Renal pelvis (tissue), 4 donors: ENCODE measurements around the gene PTPRQ. TPM values are rescaled to one million over a fixed set of nuclear protein-coding genes. Genes with fewer than 3 reads are reported as not detected.

Source experiments
- DNase-seq: peaks from one replicate; pipeline ENCODE4 v3.0.0-alpha.2; 2013
- polyA plus RNA-seq, 3 donors: library from polyadenylated mRNA; unstranded; fragments of 120-200 nt; gene quantifications; one replicate each; pipeline ENCODE4 v1.2.1, GENCODE V29; 2013; ENCODE audit not compliant: insufficient read length in 3 of 3

Gene PTPRQ
- polyA plus RNA-seq, 3 donors, result 17.3 to 36.6 (median 26.1) TPM

- DNase-seq, result no peak
Observed at GRCh38 chr12:80702889-80703805, 259.1 kb downstream of the PTPRQ start.

- DNase-seq, result no peak
Observed at GRCh38 chr12:80704420-80704819, 260.4 kb downstream of the PTPRQ start.

GRCh38 chr12:80707126-80707829, 263.2 kb downstream of the PTPRQ start, which contains the start of gene MYF6:
Gene MYF6 (plus strand): TSS chr12:80707634. CDS start chr12:80707720, 86 bp downstream.
- DNase-seq, result no peak

DNA sequence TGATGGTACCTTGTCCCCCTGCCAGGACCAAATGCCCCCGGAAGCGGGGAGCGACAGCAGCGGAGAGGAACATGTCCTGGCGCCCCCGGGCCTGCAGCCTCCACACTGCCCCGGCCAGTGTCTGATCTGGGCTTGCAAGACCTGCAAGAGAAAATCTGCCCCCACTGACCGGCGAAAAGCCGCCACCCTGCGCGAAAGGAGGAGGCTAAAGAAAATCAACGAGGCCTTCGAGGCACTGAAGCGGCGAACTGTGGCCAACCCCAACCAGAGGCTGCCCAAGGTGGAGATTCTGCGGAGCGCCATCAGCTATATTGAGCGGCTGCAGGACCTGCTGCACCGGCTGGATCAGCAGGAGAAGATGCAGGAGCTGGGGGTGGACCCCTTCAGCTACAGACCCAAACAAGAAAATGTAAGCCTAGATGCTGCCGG, 263.8 kb downstream of the PTPRQ start:
- no peak for DNase-seq

DNA sequence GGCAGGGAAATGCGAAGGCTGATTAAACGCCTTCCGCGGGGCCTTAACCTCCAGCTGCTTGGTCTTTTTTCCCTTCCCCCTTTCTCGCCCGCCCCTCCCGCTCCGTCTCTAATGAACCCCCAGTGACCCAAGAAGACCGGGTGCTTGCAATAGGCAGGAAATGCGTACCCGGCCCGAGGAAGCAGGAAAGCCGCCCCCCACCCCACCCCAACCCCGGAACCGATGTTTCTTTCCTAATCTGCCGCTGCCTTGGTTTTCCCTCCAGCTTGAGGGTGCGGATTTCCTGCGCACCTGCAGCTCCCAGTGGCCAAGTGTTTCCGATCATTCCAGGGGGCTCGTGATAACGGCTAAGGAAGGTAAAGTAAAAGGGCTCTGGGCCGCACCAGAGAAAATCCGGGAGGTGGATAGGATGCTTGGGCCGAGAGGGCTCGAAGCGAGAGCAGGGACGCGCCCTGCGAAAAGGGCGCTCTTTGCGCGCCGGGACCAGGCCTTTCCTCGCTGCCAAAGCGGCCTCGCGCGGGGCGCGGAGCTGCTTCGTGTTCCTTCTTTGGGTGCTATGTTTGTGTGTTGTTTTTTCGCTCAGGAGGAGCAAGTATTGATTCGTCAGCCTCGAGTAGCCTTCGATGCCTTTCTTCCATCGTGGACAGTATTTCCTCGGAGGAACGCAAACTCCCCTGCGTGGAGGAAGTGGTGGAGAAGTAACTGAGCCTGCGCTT, 264.4 kb downstream of the PTPRQ start:
- DNase-seq, result no peak

DNA sequence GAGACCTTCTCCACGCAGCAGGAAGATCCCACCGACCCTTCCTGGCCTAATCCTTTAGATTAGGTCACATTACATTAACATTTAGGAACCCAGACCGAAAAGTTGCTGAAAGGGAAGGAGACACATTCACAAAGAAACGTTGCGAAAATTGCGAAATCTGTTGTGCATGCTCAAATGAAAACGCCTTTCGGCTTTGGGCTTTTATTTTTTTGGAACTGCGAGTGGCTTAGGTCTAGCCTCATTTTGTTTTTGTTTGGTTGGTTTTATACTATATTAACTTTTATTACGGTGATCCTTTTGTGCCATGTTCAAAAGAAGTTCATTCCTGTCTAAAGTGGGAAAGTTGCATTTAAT, 264.9 kb downstream of the PTPRQ start:
- DNase-seq, result no peak

- DNase-seq, result no peak
Observed at GRCh38 chr12:80709811-80710726, 266.0 kb downstream of the PTPRQ start.

DNA sequence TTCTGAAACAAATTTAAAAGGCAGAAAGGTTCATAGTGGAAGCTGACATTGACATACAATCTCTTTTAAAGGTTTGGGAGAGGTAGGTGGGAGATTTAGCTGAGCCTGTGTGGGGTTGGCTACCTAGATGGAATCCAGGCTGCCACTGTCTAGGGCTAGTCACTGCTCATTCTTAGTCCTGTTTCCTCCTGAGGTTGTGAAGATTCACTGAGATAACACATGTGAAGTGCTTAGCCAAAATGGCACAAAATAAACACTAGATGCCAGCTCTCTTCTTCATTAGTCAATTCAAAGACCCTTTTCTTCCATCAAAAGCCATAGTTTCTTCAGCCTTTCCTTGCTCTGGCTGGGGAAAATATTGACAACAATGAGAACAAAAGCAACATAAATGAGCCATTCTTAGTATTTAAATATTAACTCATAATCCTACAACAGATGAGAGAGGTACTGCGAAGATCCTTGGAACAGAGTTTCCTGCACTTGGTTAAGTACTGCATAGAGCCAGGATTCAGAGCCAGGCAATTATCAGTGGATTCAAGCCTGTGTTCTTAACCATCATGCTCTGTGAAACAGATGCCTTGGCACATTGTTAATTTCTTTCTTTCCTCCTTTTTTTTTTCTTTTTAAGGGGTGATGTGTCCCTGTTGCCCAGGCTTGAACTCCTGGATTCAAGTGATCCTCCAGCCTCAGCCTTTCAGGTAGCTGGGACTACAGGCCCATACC, 266.9 kb downstream of the PTPRQ start:
- DNase-seq, result no peak

DNA sequence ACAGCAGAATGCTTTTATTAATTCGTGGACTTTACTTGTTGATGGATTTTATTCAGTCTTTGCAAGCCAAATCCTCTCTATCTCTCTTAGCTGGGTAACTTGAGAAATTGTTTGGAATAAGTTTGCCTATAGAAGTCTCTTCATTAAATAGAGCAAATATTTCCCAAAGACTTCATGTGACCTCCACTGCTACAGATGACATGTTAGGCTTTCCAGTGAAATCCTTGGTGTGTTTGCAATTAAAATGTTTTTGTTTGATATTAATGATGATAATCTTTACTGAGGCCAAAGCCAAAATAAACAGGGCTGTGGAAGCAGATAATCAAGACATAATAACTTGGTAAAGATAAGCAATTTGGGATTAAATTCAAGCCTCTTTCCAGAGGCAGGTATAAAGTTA, 267.8 kb downstream of the PTPRQ start:
- DNase-seq, result no peak

DNA sequence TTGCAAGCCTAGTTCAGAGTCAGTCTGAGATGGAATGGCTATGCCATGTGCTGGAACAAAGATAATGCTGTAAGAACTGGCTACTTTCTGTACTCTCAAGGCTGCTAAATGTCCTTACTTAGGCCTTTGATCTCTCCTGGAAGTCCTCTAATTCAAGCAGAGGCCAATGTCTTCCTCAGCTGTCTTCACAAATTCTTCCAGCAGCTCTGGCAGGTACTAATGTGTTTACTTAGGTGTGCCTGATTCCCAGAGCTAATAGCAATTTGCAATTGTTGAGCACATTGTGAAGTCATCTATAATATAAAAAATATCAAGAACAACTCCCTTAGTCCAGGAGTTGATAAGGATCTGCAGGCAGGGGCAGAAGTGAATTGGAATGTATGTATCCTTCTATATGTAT, 268.8 kb downstream of the PTPRQ start:
- no peak for DNase-seq

- no peak for DNase-seq
Observed at GRCh38 chr12:80713419-80713818, 269.4 kb downstream of the PTPRQ start.

- DNase-seq, result no peak
Observed at GRCh38 chr12:80714055-80714454, 270.0 kb downstream of the PTPRQ start.

DNA sequence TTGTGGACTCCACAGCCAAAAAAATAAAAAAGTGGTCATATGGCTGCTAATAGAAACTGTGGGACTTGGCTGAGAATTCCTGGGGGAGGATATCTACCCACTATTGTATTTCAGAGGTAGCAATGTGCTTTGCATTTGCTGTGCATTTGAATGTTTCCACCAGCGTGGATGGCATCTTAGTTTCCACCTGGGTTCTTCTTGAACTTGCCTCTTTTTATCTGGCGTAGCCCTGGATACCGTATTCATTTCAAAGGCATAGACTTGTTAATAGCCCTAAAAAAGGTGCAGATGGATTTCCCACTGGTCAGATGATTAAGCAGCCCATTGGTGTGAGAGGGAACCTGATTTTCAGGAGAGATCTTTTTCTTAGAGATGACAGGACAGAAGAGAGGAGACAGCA, 270.8 kb downstream of the PTPRQ start:
- DNase-seq, result no peak

- DNase-seq, result no peak
Observed at GRCh38 chr12:80715713-80716249, 271.7 kb downstream of the PTPRQ start.

DNA sequence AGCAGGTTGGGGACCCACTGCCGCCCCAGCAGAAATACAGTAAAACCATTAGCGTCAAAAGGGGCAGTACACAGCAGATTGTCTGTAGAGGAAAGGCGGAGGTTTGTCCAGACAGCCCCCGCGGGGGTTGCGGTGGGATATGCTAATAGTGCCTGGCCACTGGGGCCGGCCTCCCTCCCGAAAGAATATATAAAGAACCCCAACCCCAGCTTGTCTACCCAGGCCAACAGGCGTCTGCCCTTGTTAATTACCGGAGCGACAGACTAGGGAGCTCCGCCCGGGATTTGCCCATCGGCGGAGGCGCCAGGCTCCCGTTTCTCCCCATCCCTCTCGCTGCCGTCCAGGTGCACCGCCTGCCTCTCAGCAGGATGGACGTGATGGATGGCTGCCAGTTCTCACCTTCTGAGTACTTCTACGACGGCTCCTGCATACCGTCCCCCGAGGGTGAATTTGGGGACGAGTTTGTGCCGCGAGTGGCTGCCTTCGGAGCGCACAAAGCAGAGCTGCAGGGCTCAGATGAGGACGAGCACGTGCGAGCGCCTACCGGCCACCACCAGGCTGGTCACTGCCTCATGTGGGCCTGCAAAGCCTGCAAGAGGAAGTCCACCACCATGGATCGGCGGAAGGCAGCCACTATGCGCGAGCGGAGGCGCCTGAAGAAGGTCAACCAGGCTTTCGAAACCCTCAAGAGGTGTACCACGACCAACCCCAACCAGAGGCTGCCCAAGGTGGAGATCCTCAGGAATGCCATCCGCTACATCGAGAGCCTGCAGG, 272.8 kb downstream of the PTPRQ start, which contains the start of gene MYF5:
Gene MYF5, plus strand, starts transcription at position 217 of the 774 bp plus-strand sequence. Its CDS starts 152 bp downstream, at position 369.
- DNase-seq, result no peak

DNA sequence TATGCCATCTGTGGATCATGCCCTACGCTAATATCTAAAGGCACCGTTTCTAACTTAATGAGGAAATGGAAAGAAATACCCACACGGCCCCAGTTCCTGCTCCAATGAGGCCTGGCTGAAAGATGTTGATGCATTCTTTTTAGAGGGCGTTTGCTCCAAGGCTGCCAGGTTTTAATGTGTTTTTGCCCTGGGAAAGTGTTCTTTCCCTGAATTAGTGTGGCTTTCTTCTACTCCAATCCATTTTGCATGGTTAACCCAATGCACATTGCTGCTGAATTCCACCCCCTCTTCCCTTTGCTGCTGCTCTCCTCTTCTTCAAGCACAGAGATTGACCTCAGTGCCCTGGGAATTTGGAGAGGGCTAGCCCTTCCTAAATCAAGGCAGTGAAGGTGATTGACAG, 273.8 kb downstream of the PTPRQ start:
- DNase-seq, result no peak

GRCh38 chr12:80720516-80720915, 276.5 kb downstream of the PTPRQ start:
- DNase-seq, result no peak

- DNase-seq, result no peak
Observed at GRCh38 chr12:80721326-80721725, 277.3 kb downstream of the PTPRQ start.
